Measurements from ENCODE around the gene STEAP2.

- TF ChIP-seq, protein P1, sequence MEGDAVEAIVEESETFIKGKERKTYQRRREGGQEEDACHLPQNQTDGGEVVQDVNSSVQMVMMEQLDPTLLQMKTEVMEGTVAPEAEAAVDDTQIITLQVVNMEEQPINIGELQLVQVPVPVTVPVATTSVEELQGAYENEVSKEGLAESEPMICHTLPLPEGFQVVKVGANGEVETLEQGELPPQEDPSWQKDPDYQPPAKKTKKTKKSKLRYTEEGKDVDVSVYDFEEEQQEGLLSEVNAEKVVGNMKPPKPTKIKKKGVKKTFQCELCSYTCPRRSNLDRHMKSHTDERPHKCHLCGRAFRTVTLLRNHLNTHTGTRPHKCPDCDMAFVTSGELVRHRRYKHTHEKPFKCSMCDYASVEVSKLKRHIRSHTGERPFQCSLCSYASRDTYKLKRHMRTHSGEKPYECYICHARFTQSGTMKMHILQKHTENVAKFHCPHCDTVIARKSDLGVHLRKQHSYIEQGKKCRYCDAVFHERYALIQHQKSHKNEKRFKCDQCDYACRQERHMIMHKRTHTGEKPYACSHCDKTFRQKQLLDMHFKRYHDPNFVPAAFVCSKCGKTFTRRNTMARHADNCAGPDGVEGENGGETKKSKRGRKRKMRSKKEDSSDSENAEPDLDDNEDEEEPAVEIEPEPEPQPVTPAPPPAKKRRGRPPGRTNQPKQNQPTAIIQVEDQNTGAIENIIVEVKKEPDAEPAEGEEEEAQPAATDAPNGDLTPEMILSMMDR (IDR thresholded peaks at IDR 0.05): no peak
- TF ChIP-seq POLR2AphosphoS5 (IDR thresholded peaks at IDR 0.05) (no peak), POLR2A (IDR thresholded peaks at IDR 0.05) (no peak)
These were observed 32.8 kb upstream of the STEAP2 start for GRCh38 chr7:90178679-90179278.

Measured in suprapubic skin (tissue), 4 donors.